GM21717 (cell line): Measurements from ENCODE around the gene TMX2.

ENCODE experiments used
- ATAC-seq: cut with Tn5 transposase; IDR thresholded peaks from one replicate; pipeline ENCODE4 v1.9.1; 2021; ENCODE audit warnings: mild to moderate bottlenecking, moderate library complexity; ENCODE audit not compliant: unreplicated experiment

The TMX2 gene

DNA sequence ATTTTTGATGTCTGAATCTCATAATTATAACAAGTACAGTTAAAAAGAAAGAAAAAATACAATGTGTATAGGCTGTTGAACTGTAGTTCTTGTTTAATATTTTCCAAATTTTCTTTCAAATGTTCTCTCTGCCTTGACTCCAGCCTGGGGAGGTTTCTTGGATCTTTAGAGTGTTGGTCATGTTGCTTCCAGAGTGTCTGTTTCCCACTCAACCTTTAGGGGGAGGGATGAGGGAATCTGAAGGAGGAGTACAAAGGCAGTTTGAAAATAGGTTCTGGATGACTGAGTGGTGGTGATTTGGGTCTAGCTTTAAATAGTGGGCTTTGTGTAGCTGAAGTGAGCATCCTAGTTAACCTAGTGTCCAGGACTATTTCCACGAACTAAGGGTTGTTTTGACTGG is 51.2 kb downstream of the TMX2 start:
- ATAC-seq, result no peak

GRCh38 chr11:57764021-57764420 is 51.6 kb downstream of the TMX2 start:
- no peak for ATAC-seq

GRCh38 chr11:57764566-57764965 is 52.2 kb downstream of the TMX2 start:
- ATAC-seq, result no peak

DNA sequence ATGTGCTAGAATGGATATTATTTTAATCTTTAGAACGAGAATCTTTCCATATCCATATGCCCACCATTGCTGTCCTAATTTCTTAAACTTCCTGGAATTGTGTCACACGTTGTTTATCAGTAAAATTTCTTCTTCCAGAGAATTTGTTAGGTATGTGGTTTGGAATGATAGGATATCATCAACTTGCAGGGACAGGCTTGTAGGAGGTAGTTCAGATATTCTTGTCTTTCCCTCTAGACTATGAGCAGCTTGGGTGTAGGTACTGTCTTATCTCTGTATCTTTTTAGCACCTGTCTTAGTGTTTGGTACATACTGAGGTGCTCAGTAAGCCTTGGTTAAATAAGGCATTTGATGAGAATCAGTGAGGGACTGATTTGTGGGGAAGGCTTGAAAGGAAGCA is 52.6 kb downstream of the TMX2 start:
- no peak for ATAC-seq

DNA sequence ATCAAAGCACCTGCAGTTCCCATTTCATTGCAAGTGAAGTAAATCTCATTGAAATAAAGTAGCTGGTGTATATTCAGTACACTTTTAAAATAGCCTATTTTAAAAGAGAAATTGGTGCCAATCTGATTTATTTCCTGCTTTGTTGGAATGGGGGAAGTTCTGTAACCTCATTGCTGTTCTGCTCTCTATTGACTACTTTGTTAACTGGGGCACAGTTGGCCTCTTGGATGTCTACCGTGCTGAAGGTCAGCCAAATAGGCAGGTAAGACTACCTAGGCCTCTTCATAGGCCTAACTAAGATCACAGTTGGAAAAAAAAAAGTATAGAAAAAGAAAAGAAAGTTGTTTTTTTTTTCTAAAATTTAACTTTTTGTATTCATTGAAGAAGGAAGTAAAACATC is 58.4 kb downstream of the TMX2 start:
- no peak for ATAC-seq

DNA sequence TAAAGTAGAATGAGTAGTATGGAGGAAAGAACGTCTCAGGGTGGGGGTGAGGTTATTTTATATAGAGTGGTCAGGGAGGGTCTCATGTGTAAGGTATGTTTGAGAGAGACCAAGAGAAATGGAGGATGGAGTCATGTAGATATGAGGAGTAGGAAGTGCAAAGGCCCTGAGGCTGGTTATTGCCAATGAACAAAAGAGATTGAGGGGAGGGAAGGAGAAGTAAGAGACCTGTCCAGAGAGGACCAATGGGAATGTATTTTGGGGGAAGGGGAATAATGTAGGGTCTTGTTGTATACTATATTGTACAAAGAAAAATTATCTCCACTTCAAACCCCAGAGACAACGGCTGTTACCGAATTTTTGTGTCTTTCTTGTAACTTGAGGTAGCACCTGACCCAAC is 59.0 kb downstream of the TMX2 start:
- no peak for ATAC-seq

GRCh38 chr11:57772562-57772961 is 60.2 kb downstream of the TMX2 start:
- ATAC-seq, result no peak

DNA sequence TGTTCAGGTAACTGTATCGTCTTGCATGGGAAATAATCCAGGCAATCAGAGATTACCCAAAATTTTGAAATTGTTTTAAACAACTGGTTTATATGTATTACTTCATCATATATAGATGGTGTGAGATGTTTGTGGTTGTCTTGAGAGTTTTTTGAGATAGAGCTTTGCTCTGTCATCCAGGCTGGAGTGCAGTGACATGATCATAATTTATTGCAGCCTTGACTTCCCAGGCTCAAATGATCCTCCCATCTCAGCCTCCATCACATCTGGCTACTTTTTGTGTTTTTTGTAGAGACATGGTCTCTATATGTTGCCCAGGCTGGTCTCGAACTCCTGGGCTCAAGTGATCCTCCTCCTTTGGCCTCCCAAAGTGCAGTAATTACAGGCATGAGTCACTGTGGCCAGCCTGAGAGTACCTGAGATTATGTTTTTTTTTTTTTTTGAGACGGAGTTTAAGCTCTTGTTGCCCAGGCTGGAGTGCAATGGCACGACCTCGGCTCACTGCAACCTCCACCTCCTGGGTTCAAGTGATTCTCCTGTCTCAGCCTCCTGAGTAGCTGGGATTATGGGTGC is 60.7 kb downstream of the TMX2 start:
- ATAC-seq, result no peak

GRCh38 chr11:57775491-57775890 is 63.1 kb downstream of the TMX2 start:
- ATAC-seq, result no peak

DNA sequence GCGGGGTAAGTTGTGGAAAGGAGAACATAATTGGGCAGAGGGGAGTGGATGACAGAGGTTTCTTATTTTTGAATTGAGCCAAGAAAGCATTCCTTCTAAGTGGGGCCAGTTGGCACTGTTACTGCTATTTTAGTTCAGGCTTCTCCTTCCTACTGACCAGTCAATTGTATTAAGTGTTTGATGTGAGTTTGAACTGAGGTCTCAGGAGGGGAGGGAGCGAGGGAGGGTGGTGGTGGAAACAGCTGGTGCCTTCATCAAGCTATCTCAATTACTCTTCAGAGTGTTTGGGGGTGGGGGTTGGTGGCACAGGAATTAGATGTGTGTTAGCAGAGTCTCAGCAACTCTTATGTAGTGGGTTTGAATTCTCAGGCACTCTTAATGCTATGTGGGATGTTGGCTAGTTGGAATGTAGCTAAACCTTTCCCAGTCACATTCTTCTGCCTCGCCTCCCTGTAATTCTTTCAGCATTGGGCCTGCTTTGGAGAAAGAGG is 63.7 kb downstream of the TMX2 start:
- no peak for ATAC-seq

GRCh38 chr11:57776577-57777210 is 64.3 kb downstream of the TMX2 start:
- no peak for ATAC-seq

DNA sequence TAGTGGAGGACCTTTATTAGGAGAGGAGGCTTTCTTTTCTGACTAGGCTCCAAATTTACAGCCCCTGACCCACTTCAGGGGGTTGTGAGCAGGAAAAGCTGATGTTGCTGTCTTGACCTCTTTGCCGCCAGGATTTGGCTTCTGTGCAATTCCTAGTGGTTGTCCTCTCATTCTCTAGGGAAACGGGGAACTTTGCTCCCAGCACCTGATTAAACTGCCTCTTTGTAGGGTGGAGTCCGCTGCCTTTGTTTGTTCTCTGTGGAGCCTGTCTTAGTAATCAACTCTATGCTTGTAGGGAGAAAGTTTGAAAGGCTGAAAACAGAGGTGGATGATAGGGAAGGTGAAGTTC is 65.5 kb downstream of the TMX2 start:
- no peak for ATAC-seq

DNA sequence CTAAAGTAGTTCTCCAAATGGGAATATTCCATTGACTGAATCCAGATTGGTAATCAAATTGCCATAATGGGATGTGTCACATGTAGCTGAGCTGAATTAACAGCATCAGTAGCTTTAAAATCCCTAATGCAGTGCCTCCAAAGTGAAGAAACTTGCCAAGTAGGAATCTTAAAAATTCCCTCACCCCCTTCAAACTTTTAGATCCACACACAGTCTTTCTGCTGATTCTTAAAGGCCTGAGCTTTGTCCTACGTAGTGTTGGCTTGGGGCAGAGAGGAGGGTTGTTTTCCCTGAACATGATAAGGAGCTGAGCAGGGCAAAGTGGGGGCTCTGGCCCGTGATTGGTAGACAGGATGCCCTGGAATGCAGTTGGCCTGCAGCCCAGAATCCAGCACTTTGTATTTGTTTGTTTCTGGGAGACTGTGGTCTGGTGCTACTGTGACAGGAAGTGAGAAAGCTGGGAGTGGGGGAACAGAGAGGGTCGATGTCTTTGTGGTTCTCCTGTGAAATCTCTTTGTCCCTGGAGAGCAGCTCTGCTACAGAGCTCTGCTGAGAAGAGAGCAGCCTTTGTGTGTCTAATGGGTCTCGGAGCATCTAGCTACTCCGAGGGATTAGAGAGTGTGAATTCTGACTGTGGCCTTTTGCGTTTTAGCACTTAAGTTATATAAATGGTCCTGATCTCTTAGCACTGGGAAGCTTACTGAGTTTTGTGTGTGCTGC is 66.1 kb downstream of the TMX2 start:
- ATAC-seq, result no peak

DNA sequence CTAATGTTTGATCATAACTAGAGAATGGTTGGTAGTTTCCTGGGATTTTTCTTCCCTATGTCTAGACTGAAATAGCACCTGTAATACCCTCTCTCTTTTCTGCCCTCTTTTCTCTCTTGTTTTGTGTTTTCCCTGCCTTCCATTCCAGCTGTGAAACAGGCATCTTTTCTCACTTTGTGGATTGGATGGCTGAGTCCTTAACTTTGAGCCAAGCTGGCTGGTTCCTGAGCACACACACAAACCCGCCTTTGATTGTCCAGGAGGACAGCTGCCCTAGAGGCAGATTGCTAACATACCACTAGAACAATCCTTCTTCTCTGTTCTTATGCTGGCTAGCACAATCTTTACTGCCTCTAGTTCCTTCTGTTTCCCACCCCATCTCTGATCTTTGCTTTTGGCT is 66.9 kb downstream of the TMX2 start:
- ATAC-seq, result no peak

DNA sequence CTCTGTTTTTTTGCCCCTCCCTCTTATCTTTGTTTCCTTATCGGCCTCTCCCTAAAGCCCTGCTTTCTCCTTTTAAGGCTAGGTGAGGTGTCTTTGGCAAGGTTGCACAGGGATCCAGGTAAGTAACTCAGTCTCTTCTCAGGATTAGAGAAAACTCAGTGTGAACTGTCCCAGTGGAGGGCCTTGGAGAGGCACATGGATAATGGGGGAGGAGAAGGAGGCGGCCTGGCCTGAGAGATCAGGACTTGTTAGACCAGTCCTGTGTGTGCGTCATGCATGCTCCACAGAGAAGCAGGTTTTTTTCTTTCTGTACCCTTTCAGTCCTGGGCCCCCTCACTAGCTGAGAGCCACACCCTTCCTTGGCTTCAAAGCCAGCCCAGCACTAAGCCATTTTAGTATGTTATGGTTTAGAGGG is 69.1 kb downstream of the TMX2 start:
- no peak for ATAC-seq

GRCh38 chr11:57785072-57785471 is 72.7 kb downstream of the TMX2 start:
- peak; percentile 46 for ATAC-seq

- ATAC-seq, result no peak
Observed at GRCh38 chr11:57786436-57786835, 74.0 kb downstream of the TMX2 start.

DNA sequence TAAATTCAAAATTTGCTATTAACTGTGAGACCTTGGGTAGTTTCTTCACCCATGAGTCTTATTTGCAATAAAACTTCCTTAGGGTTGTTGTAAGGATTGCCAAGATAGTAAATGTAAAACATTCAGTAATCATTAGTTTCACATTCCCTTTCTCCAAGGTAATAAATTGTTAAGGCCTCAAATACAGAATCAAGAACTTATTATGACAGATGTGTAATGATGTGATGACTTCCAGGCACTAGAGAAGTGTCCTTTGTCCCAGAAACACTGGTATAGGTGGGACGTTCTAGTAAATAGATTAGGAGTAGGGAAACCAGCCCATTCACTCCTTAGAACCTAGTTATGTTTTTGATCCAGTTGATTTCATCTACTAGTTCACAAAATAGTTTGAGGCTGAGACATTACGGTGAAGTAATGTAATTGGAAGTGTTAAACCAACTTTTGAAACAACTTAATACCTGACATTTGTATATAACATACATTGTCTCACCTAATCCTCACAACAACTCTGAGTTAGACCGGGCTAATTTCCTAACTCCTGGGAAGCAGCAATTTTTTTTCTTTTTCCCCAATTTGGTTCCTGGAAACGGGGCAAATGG is 74.7 kb downstream of the TMX2 start:
- no peak for ATAC-seq

- peak; percentile 44 for ATAC-seq
Observed at GRCh38 chr11:57787920-57788702, 75.7 kb downstream of the TMX2 start.

GRCh38 chr11:57788703-57789088 is 76.3 kb downstream of the TMX2 start:
- ATAC-seq, result no peak
